GM12873 (cell line): ENCODE measurements around the gene ZNF576.

Source experiments
- TF ChIP-seq, protein P1 (sequence below): IDR thresholded peaks from 2 replicates; pipeline ENCODE4 v1.5.1; 2012; ENCODE audit warnings: low read depth, mild to moderate bottlenecking, moderate library complexity, low read length, control low read depth; ENCODE audit not compliant: insufficient read depth; ENCODE audit errors: missing control alignments

The ZNF576 gene

DNA sequence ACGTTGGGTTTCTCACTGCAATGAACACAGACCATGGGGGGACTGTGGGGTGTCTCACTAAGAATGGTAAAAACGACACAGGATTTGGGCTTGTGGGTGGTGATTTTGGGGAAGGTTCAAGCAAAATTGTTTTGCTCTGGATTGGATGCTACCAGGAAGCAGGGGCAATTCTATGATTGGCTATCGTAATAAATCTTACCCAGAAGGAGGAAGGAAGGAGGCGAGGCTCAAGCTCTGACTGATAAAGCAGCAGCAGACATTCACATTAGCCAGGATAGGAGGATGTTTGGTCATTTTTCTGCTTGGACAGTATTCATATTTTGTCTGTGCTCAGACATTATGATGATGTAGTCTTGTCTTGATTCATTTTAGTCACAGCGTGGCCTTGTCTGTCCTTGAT, 1.5 kb downstream of the ZNF576 start:
- TF ChIP-seq, protein P1, sequence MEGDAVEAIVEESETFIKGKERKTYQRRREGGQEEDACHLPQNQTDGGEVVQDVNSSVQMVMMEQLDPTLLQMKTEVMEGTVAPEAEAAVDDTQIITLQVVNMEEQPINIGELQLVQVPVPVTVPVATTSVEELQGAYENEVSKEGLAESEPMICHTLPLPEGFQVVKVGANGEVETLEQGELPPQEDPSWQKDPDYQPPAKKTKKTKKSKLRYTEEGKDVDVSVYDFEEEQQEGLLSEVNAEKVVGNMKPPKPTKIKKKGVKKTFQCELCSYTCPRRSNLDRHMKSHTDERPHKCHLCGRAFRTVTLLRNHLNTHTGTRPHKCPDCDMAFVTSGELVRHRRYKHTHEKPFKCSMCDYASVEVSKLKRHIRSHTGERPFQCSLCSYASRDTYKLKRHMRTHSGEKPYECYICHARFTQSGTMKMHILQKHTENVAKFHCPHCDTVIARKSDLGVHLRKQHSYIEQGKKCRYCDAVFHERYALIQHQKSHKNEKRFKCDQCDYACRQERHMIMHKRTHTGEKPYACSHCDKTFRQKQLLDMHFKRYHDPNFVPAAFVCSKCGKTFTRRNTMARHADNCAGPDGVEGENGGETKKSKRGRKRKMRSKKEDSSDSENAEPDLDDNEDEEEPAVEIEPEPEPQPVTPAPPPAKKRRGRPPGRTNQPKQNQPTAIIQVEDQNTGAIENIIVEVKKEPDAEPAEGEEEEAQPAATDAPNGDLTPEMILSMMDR, result no peak

DNA sequence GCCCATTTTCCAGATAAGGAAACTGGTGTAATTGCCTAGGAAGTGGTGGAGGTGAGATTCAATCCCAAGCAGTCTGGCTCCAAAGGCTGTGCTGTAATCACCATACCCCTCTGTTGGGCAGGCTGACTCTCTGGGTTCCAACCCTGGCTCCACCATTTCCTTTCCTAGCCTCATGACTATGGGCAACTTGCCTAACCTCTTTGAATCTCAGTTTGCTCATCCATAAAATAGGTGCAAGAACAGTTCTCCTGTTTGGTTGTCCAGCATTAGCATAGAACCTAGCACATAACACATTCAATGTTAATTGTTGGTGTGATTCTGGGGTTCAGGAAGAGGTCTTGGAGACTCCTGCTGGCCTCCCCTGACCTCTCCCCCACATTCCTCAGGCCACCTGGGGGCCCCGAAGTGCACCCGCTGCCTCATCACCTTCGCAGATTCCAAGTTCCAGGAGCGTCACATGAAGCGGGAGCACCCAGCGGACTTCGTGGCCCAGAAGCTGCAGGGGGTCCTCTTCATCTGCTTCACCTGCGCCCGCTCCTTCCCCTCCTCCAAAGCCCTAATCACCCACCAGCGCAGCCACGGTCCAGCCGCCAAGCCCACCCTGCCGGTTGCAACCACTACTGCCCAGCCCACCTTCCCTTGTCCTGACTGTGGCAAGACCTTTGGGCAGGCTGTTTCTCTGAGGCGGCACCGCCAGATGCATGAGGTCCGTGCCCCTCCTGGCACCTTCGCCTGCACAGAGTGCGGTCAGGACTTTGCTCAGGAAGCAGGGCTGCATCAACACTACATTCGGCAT, 2.2 kb downstream of the ZNF576 start:
- TF ChIP-seq, protein P1, result no peak

DNA sequence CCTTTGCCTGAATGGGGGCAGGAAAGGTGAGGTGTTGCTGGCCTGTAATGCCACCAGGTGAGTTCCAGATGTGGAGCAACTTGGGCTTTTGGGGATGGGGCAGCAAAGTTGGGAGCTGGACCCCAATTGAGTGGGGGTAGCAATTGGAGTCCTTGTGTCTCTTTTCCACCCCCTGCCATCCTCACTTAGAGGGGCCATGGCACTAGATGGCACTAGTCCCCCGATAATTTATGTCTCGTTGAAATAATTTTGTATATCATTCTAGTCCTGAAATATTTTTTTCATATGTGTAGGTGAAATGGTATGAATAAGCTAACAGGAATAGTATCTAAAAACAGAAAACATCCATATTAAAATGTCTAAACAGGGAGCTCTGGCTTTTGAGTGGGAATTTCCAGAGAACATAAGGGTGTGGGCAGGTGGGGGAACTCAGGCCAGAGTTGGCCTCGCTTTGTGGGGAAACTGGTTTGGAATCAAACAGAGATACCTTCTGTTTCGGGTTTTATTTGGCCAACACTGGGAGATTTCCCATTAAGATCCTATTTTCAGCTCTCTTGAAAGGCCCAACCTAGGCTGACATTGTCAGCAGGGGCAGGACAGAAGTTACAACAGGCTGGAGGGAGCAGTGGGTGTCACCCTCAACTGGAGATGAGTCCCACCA, 3.4 kb downstream of the ZNF576 start:
- TF ChIP-seq, protein P1, result no peak

DNA sequence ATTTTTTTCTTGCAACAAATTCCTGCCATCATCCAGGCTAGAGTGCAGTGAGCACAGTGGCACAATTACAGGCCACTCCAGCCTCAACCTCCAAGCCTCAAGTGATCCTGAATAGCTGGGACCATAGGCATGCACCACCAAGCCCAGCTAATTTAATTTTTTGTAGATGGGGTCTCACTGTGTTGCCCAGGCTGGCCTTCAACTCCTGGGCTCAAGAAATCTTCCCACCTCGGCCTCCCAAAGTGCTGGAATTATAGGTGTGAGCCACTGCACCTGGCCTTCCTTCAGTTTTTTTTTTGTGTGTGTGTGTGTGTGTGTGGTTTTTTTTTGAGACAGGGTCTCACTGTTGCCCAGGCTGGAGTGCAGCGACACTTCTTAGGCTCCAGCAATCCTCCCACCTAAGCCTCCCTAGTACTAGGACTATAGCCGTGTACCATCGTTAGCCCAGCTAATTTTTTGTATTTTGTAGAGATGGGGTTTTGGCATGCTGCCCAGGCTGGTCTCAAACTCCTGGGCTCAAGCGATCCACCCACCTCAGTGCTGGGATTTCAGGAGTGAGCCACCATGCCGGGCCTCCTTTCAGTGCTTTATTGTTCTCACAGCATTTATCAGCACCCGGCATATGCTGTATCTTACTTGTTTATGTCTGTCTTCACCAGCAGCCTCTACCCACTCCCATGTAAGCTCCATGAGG, 9.6 kb downstream of the ZNF576 start:
- TF ChIP-seq, protein P1, result no peak

DNA sequence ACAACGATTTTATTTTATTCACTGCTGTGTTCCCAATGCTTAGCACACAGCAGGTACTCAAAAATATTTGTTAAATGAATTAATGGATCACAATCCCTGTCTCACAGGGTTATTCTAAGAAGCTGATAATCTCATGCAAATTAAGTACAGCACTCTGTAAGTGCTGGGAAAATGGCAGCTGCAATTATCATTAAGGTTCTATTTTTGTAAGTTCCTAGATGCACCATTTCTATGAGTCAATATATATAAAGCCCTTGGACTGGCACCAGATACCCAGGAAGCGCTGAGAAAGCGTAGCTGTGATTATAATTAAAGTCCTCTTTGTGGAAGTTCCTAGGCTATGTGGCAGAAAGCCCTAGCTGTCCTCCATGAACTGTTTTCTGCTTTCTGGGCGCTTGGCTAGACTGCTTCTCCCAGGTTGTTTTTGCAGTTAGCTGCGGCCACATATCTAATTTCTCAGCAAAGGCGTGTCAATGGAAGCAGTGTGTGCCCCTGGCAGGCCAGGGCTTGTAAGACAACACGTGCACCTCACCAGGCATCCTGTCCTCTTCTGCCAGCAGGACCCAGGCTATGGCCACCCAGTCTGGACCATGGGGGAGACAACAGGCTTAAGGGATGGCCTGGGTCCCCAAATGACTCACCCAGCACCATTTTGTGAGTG, 10.3 kb downstream of the ZNF576 start:
- TF ChIP-seq, protein P1, result no peak

DNA sequence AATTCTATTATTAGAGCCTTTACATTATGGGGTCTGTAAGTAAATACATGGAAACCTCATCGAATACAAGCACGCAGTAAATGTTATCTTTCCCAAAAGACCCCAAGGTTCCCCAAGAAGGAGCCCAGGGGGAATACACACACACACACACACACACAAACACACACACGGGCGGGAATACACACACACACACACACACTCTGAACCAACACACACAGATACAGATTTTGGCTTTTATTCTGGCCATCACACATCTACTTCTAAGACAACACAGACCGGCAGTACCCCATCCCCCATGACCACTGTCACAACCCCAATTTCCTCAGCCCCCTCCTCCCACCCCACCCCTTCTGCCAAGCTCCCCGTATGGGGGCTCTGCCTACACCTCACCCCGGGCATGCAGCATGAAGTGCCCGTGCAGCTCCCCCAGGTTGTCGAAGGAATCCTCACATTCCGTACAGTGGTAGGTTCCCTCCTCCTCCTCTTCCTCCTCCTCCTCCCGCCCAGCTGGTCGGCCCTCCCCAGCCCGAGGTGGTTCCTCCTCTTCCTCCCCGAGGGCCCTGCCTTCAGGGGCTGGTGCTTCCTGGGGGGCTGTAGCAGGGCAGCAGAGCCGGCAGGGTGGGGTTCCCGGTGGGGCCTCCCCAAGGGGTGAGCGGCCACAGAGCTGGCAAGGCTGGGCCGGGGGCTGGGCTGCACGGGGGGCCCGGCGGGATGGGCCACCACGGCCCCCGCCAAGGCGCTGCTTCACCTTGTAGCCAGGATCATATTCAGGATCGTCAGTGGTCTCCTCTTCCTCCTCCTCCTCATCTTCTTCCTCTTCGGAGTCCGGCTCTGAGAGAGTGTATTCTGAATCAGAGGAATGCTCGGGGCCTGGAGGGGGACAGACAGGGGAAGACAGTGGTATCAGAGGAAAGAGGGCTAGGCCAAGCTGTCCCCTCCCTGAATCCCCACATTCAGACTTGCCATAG, 11.1 kb downstream of the ZNF576 start:
- TF ChIP-seq, protein P1, result no peak
